ENCODE measurements around the gene CYTL1.

Gene CYTL1

GRCh38 chr4:4995103-4995907 is 24.0 kb downstream of the CYTL1 start:
- DNase-seq: peak; percentile 36

DNA sequence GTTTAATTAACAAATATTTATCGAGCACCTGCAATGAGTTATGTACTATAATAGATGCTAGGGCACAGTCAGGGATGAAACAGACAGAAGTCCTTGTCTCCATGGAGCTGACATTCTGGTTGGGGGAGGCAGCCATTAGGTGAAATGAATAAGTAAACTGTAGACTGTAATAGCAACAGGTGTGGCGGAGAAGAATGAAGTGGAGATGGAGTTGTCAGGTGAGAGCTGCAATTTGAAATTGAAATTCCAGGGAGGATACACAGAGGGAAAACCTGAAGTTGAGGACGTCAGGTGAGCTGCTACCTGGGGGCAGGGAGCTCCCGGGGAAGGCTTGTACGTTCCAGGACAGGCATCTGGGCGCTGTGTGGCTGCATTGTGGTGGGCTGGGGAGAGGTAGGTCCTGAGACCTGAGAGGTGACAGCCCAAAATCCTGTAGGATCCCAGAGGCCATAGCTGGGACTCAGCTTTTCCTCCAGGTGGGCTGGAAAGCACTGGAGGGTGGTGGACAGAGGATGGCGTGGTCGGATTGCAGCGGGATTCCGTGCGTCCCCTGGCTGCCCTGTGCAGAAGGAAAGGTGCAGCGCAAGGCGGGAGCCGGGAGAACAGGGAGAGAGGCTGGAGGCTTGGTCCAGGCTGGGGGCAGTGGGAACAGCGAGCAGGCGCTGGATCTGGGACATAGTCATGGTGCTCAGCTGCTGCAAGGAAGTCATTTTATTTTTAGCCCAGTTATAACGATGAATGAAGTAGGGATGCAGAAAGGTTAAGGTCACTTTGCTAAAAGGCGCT is 24.8 kb downstream of the CYTL1 start:
- no peak for DNase-seq

GRCh38 chr4:4992833-4993232 is 26.4 kb downstream of the CYTL1 start:
- DNase-seq: no peak

DNA sequence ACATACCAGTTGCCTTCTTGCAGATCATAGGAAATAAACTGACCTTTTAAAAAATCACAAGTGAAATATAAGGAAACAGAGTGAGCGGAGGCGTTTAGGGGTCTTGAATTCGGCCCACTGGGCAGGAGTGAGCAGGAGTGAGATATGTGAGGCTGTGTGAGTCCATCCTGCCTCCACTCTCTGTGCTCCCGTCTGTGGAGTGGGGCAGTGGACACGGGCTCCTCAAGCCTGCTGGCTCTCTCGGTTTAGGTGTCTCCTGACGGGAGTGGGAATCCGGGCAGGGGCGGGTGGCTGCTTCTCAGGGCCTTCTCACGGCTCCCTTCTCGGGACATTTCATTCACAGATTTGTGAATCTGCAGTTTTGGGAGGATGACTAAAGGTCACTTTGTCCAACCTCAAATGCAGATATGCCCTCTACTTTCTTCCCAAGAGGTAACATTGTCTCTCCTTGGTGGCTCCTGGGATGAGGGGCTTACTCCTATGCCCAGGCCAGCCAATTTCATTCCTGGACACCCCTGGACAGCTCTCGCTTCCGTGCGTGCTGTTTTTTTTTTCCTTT is 27.6 kb downstream of the CYTL1 start:
- no peak for DNase-seq

- no peak for DNase-seq
These were observed 28.3 kb downstream of the CYTL1 start for GRCh38 chr4:4990857-4991540.

GRCh38 chr4:4990329-4990728 is 28.9 kb downstream of the CYTL1 start:
- no peak for DNase-seq

DNA sequence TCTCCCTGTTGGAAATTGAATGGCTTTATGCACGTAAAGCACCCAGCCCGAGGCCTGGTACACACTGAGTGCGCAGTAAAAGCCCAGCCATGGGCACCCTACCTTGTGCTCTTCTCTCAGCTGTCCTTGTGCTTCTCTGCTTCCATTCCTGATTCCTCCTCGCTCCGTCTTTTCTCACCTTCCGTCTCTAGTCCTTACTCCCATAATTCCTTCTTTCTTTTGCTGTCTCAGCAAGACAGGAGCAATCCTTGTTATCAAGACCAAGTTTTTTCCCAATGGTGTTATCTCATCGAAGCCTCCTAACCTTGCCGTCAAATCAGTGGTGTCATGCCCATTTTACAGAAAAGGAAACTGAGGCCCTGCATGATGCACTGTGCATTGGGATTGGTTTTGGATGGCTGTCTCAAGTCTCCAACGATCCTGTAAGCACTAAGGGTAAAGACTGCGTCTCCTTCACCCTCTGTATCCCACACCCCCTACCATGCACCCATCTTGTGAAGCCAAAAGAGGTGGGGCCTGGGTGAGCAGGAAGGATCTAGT is 30.1 kb downstream of the CYTL1 start:
- DNase-seq: no peak

DNA sequence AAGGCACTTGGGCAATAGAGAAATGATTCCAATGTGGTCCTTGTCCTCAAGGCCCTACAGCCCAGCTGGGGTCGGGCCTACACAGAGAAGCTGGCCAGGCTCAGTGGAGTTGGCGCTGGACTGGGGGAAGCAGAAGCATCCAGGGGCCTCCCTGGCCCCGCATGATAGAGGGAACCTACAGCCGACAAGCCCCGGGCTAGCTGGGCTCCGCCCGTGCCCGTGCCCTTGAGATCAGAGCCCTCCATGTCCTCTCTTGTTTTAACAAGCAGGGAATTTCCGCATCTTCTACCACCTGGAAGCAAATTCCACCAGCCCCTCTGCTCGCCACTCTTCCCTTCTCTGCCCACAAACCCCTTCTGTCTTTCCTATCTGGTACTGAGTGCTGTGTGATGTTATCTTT is 31.6 kb downstream of the CYTL1 start:
- DNase-seq: no peak

DNA sequence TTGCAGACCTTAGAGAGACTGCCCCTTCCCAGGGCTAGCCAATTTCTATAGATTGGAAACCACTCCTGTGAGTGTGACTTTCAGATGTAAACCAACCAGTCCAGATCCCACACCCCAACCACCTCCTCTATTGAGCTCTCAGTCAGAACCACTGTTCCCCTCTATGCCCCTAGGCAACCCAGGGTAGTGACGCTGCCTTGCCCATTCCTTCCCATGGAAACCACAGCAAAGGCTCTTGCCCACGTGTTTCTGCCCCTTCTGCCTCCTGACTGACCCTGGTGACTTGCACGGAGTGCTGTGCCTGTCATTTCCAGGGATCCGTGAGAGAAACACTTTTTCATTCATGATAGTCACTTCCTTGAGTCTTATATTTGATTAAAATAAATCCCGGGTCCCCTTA is 32.4 kb downstream of the CYTL1 start:
- no peak for DNase-seq

DNA sequence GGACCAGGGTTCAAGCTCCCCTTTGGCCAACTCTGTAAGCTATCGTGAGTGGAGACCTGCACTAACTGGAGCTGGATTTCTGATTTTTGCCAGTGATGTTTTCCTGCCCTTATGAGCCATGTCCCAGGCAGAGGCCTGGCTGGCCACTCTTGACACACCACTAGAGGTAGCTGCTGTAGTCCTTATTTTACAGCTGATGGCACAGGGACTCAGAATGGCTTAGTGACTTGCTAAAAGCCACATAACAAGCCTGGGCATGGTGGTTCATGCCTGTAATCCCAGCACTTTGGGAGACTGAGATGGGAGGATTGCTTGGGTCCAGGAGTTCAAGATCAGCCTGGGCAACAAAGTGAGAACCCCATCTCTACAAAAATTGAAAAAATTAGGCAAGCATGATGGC is 33.4 kb downstream of the CYTL1 start:
- no peak for DNase-seq

GRCh38 chr4:4985036-4985435 is 34.2 kb downstream of the CYTL1 start:
- no peak for DNase-seq

DNA sequence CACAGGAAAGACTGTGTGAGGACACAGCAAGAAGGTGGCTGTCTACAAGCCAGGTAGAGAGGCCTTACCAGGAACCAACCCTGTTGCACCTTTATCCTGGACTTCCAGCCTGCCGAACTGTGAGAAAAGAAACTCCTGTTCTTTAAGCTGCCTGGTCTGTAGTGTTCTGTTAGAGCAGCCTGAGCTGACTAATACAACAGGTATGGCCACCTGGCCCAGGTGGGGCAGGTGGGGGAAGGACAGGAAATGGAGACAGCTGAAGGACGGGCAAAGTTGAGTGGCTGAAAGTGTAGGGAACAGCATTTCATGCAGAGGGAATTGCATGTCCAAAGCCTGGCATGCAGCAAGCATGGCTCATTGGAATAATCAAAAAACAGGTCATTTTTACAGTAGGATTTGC is 35.1 kb downstream of the CYTL1 start:
- DNase-seq: no peak

DNA sequence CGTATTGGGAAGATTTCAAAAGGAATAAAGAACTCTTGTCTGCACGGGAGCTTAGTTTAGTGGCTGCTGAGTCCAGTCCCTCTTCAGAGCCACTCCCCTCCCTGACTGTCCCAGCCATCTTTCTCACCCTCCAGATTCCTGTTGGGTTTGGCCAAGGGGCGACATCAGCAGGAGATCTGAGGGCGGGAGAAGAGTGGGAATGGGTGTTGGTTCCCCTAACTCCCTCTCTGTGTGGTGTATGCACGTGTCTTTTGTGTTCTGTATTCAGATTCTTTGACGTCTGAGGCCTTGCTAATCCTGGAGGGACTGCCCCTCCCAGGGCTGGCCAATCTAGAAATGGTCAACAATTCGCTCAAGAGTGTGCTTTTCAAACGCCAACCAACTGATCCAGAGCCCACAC is 37.4 kb downstream of the CYTL1 start:
- no peak for DNase-seq

GRCh38 chr4:4981427-4981826 is 37.8 kb downstream of the CYTL1 start:
- no peak for DNase-seq

DNA sequence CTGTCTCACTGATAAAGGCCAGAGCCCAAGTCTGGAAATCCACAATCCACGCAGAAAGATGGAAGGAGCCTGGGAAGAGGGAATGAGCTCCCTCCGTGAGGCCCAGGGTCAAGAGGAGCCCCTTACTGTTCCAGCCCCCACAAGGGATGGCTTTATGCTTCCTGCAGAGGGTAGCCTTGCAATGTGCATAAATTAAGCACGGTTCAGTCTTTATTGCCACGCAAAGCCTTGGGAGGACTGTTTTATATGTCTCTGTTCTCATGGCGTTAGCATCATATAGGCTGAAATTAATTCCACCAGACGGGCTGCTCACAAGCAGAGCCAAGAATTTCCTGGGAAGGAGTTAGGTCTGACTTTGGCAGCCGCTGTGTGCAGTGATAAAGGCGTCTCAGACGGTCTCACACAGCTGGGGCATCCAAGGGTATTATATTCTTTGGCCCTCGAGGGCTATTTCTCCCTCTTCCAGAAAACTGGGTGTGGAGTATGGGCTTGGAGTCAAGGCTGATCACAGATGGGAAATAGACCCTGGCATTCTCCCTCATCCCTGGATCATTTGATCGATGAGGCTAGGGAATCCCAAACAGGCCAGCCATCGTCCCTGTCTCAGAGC is 38.5 kb downstream of the CYTL1 start:
- DNase-seq: no peak

- DNase-seq: no peak
These were observed 39.3 kb downstream of the CYTL1 start for GRCh38 chr4:4979971-4980370.

- no peak for DNase-seq
These were observed 44.5 kb downstream of the CYTL1 start for GRCh38 chr4:4974727-4975126.

GRCh38 chr4:4971796-4972195 is 47.5 kb downstream of the CYTL1 start:
- no peak for DNase-seq

- no peak for DNase-seq
These were observed 50.0 kb downstream of the CYTL1 start for GRCh38 chr4:4969298-4969697.

DNA sequence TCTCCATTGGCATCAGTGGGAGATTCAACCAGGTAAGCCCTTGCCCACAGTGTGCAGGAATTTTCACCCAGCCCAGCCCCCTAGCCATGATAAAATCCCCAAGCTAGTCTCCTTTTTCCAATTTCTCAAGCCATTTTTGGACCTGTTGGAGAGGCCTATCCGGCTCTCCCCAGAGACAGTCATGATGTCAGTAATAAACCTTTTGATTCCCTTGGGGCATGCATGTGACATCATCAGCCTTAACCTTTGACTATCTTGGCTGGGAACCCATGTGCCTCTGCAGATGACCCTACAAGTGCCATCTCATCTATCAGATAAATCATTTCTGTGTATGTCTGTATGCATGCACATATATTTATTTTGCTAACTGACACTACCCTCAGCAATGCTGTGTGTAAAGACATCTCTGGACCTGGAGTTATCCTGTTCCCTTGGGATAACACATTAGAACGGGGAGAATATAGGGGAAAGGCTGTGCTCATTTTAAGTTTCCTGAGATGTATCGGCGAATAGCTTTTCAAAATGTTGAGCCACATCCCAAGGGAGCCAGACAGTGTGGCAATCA is 51.0 kb downstream of the CYTL1 start:
- DNase-seq: no peak

Measured in CD4-positive, alpha-beta T cell treated with Interferon gamma for 1 hour (primary cell).